HepG2 (cell line): ENCODE measurements around the gene CHN2. TPM values are rescaled to one million over a fixed set of nuclear protein-coding genes. Genes with fewer than 3 reads are reported as not detected.

Source experiments
- BCL6 ChIP-seq: IDR thresholded peaks from 2 replicates; pipeline ENCODE4 v1.6.1; 2016; ENCODE audit warnings: missing genetic modification reagents, missing compliant biosample characterization
- GPN1 ChIP-seq: sonication (generic); formaldehyde crosslinking; IDR thresholded peaks from 2 replicates; pipeline ENCODE4 v1.5.1; 2020; ENCODE audit warnings: missing genetic modification reagents, borderline replicate concordance
- HNRNPLL ChIP-seq: fragments of 200-400 bp; formaldehyde crosslinking; IDR thresholded peaks from 2 replicates; pipeline ENCODE4 v1.6.1; 2017; ENCODE audit warnings: mild to moderate bottlenecking, low read depth, low read length; ENCODE audit not compliant: poor library complexity, severe bottlenecking
- POGK ChIP-seq: sonication (generic); formaldehyde crosslinking; conservative IDR thresholded peaks from 2 replicates; pipeline ENCODE4 v1.8.0; 2022; ENCODE audit warnings: mild to moderate bottlenecking, moderate library complexity, missing genetic modification reagents
- SKI ChIP-seq: fragments of 450-650 bp; IDR thresholded peaks from one replicate; pipeline ENCODE4 v1.6.1; 2018; ENCODE audit warnings: mild to moderate bottlenecking; ENCODE audit not compliant: partially characterized antibody
- TOE1 ChIP-seq: sonication (generic); formaldehyde crosslinking; IDR thresholded peaks from 2 replicates; pipeline ENCODE4 v1.4.0; 2020; ENCODE audit warnings: mild to moderate bottlenecking, missing genetic modification reagents
- ZFYVE20 ChIP-seq: sonication (generic); formaldehyde crosslinking; IDR thresholded peaks from 2 replicates; pipeline ENCODE4 v1.8.0; 2023; ENCODE audit warnings: low read depth, mild to moderate bottlenecking, moderate library complexity, missing genetic modification reagents, borderline replicate concordance
- ZNF260 ChIP-seq: sonication (generic); formaldehyde crosslinking; IDR thresholded peaks from 2 replicates; pipeline ENCODE4 v1.4.0; 2020; ENCODE audit warnings: missing genetic modification reagents, low read depth, mild to moderate bottlenecking, borderline replicate concordance
- ZNF672 ChIP-seq: sonication (generic); formaldehyde crosslinking; IDR thresholded peaks from 2 replicates; pipeline ENCODE4 v1.8.1; 2022; ENCODE audit warnings: missing genetic modification reagents
- ZNF703 ChIP-seq: sonication (generic); formaldehyde crosslinking; IDR thresholded peaks from 2 replicates; pipeline ENCODE4 v1.5.1; 2020; ENCODE audit warnings: missing genetic modification reagents, mild to moderate bottlenecking, moderate library complexity, borderline replicate concordance
- ZNF724P ChIP-seq: sonication (generic); formaldehyde crosslinking; IDR thresholded peaks from 2 replicates; pipeline ENCODE4 v1.8.0; 2022; ENCODE audit warnings: missing genetic modification reagents, borderline replicate concordance
- polyA plus RNA-seq, 8 experiments: library from polyadenylated mRNA; depleted of rRNA in 3 of 8; stranded (reverse) in 7 of 8; unstranded in 1 of 8; fragments of >200 nt; fragmentation: Illumina TruSeq in 4 of 8; extraction: Trizol in 4 of 8; gene quantifications; 2 replicates each; pipeline versions ENCODE4 v1.2.1 to v1.2.3, GENCODE V29; 2011 to 2016; ENCODE audit warnings: low read depth in 4 of 8, missing spikeins in 1 of 8, mixed read lengths in 1 of 8; ENCODE audit not compliant: insufficient read depth in 1 of 8
- total RNA-seq, 5 experiments: library from RNA; depleted of rRNA; stranded (reverse); fragments of >200 nt; fragmentation: Illumina TruSeq; extraction: Trizol; gene quantifications; 2 replicates each; pipeline ENCODE4 v1.2.3, GENCODE V29; 2016; ENCODE audit warnings: low read depth in 1 of 5
- TF ChIP-seq, protein P1 (sequence below): sonication (generic); formaldehyde crosslinking; IDR thresholded peaks from 2 replicates; pipeline ENCODE4 v1.4.0; 2020; ENCODE audit warnings: missing genetic modification reagents, borderline replicate concordance
- TF ChIP-seq, protein P2 (sequence below), 2 experiments: sonication (generic) in 1 of 2; formaldehyde crosslinking in 1 of 2; IDR thresholded peaks; 2 replicates each; pipeline versions ENCODE4 v1.4.0 to v1.6.1; 2018 to 2020; ENCODE audit warnings: missing genetic modification reagents in 2 of 2, borderline replicate concordance in 1 of 2, low read depth in 1 of 2, mild to moderate bottlenecking in 1 of 2, missing biosample characterization in 1 of 2
- TF ChIP-seq, protein P3 (sequence below): IDR thresholded peaks from 2 replicates; pipeline ENCODE4 v1.6.1; 2016
- TF ChIP-seq, protein P4 (sequence below): sonication (generic); formaldehyde crosslinking; IDR thresholded peaks from 2 replicates; pipeline ENCODE4 v1.4.0; 2020; ENCODE audit warnings: missing genetic modification reagents
- TF ChIP-seq, protein P5 (sequence below): sonication (generic); formaldehyde crosslinking; IDR thresholded peaks from 2 replicates; pipeline ENCODE4 v1.5.0; 2020; ENCODE audit warnings: missing genetic modification reagents

The CHN2 gene
- total and polyA plus RNA-seq, 2 of the 13 experiments (the other 11 are each of a cell fraction or from before 2014, with no cell fraction given): 23.5 to 30.5 TPM

GRCh38 chr7:29190349-29191045 is 4.1 kb upstream of the CHN2 start (continued):
- TF ChIP-seq, protein P1, sequence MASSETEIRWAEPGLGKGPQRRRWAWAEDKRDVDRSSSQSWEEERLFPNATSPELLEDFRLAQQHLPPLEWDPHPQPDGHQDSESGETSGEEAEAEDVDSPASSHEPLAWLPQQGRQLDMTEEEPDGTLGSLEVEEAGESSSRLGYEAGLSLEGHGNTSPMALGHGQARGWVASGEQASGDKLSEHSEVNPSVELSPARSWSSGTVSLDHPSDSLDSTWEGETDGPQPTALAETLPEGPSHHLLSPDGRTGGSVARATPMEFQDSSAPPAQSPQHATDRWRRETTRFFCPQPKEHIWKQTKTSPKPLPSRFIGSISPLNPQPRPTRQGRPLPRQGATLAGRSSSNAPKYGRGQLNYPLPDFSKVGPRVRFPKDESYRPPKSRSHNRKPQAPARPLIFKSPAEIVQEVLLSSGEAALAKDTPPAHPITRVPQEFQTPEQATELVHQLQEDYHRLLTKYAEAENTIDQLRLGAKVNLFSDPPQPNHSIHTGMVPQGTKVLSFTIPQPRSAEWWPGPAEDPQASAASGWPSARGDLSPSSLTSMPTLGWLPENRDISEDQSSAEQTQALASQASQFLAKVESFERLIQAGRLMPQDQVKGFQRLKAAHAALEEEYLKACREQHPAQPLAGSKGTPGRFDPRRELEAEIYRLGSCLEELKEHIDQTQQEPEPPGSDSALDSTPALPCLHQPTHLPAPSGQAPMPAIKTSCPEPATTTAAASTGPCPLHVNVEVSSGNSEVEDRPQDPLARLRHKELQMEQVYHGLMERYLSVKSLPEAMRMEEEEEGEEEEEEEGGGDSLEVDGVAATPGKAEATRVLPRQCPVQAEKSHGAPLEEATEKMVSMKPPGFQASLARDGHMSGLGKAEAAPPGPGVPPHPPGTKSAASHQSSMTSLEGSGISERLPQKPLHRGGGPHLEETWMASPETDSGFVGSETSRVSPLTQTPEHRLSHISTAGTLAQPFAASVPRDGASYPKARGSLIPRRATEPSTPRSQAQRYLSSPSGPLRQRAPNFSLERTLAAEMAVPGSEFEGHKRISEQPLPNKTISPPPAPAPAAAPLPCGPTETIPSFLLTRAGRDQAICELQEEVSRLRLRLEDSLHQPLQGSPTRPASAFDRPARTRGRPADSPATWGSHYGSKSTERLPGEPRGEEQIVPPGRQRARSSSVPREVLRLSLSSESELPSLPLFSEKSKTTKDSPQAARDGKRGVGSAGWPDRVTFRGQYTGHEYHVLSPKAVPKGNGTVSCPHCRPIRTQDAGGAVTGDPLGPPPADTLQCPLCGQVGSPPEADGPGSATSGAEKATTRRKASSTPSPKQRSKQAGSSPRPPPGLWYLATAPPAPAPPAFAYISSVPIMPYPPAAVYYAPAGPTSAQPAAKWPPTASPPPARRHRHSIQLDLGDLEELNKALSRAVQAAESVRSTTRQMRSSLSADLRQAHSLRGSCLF: no peak
- TF ChIP-seq, protein P2, sequence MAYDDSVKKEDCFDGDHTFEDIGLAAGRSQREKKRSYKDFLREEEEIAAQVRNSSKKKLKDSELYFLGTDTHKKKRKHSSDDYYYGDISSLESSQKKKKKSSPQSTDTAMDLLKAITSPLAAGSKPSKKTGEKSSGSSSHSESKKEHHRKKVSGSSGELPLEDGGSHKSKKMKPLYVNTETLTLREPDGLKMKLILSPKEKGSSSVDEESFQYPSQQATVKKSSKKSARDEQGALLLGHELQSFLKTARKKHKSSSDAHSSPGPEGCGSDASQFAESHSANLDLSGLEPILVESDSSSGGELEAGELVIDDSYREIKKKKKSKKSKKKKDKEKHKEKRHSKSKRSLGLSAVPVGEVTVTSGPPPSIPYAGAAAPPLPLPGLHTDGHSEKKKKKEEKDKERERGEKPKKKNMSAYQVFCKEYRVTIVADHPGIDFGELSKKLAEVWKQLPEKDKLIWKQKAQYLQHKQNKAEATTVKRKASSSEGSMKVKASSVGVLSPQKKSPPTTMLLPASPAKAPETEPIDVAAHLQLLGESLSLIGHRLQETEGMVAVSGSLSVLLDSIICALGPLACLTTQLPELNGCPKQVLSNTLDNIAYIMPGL (CRISPR knock-in tag; IDR thresholded peaks at IDR 0.05; ENCODE audit: borderline replicate concordance in 1 of 2, low read depth in 1 of 2): peak in 1 of 2 experiments; percentile 10; a peak in 2 of 4 replicates
- TF ChIP-seq ZNF703 (CRISPR knock-in tag) (no peak; the same call in 1 of the 2 replicates), SKI (peak; percentile 72), BCL6 (peak; percentile 78), POGK (CRISPR knock-in tag) (no peak), ZNF672 (CRISPR knock-in tag) (no peak), ZNF724P (no peak), ZFYVE20 (CRISPR knock-in tag) (no peak), GPN1 (no peak), HNRNPLL (no peak), ZNF260 (CRISPR knock-in tag) (no peak), TOE1 (CRISPR knock-in tag) (no peak)
- TF ChIP-seq, protein P3, sequence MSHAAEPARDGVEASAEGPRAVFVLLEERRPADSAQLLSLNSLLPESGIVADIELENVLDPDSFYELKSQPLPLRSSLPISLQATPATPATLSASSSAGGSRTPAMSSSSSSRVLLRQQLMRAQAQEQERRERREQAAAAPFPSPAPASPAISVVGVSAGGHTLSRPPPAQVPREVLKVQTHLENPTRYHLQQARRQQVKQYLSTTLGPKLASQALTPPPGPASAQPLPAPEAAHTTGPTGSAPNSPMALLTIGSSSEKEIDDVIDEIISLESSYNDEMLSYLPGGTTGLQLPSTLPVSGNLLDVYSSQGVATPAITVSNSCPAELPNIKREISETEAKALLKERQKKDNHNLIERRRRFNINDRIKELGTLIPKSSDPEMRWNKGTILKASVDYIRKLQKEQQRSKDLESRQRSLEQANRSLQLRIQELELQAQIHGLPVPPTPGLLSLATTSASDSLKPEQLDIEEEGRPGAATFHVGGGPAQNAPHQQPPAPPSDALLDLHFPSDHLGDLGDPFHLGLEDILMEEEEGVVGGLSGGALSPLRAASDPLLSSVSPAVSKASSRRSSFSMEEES: peak; percentile 96
- TF ChIP-seq, protein P4, sequence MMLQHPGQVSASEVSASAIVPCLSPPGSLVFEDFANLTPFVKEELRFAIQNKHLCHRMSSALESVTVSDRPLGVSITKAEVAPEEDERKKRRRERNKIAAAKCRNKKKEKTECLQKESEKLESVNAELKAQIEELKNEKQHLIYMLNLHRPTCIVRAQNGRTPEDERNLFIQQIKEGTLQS (CRISPR knock-in tag): peak; percentile 42; the same call in 1 of the 2 replicates
- TF ChIP-seq, protein P5, sequence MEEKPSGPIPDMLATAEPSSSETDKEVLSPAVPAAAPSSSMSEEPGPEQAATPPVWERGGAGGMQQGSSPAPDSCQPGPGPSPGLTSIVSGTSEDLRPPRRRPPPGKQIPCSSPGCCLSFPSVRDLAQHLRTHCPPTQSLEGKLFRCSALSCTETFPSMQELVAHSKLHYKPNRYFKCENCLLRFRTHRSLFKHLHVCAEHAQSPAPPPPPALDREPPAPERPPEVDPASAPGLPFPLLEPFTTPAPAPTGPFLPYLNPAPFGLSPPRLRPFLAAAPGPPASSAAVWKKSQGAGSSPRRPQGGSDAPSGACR (CRISPR knock-in tag): peak; percentile 13; the same call in 1 of the 2 replicates
